Transverse colon (tissue), 4 donors: ENCODE measurements around the gene GMDS. TPM values are rescaled to one million over a fixed set of nuclear protein-coding genes. Genes with fewer than 3 reads are reported as not detected.

Source experiments
- DNase-seq: peaks from one replicate; pipeline ENCODE4 v3.0.0-alpha.2; 2019
- H3K27ac ChIP-seq, 4 donors: fragments of 200-600 bp; sonication (generic); 2 replicates each; pipeline ENCODE4 v1.5.1; 2016 to 2018; ENCODE audit warnings: inconsistent platforms in 4 of 4
- H3K27me3 ChIP-seq: fragments of 200-600 bp; sonication (generic); 2 replicates; pipeline ENCODE4 v1.5.1; 2017; ENCODE audit warnings: inconsistent platforms
- H3K36me3 ChIP-seq, 4 donors: fragments of 200-600 bp; sonication (generic); 2 replicates each; pipeline ENCODE4 v1.5.1; 2017 to 2019; ENCODE audit warnings: inconsistent platforms in 4 of 4
- H3K4me1 ChIP-seq, 4 donors: fragments of 200-600 bp; sonication (generic); 2 replicates each; pipeline ENCODE4 v1.5.1; 2017 to 2020; ENCODE audit warnings: inconsistent platforms in 4 of 4
- H3K4me3 ChIP-seq, 4 donors: fragments of 200-600 bp; sonication (generic); 1 replicate in 1 of 4; 2 replicates in 3 of 4; pipeline versions ENCODE4 v1.5.1 to v1.6.1; 2017 to 2019; ENCODE audit warnings: inconsistent platforms in 4 of 4
- H3K9me3 ChIP-seq, 2 donors: fragments of 200-600 bp; sonication (generic); 2 replicates each; pipeline ENCODE4 v1.5.1; 2017 to 2019; ENCODE audit warnings: inconsistent platforms in 2 of 2
- EP300 ChIP-seq: sonication (generic); formaldehyde crosslinking; IDR thresholded peaks from one replicate; pipeline ENCODE4 v1.6.1; 2017; ENCODE audit warnings: antibody characterized with exemption, low read depth
- POLR2A ChIP-seq: fragments of 450-650 bp; IDR thresholded peaks from one replicate; pipeline ENCODE4 v1.6.1; 2016; ENCODE audit warnings: antibody characterized with exemption, mild to moderate bottlenecking, moderate library complexity
- POLR2AphosphoS5 ChIP-seq, 3 donors: sonication (generic); formaldehyde crosslinking; IDR thresholded peaks; one replicate each; pipeline ENCODE4 v1.6.1; 2016; ENCODE audit warnings: antibody characterized with exemption in 3 of 3
- WGBS, 2 donors: methylation state at CpG; one replicate each; pipeline ENCODE4 v1.1.5; 2018; ENCODE audit warnings: low coverage in 1 of 2; 5-methylcytosine and 5-hydroxymethylcytosine counted together
- in situ Hi-C, 4 donors: fragments of 200-750 bp; cut with MboI; loops; one replicate each; pipeline versions ENCODE4 v1.15.0 to v1.15.1; 2017; ENCODE audit warnings: low sequenced_read_pairs in 3 of 4, low pct_ligation_motif_present in 1 of 4, low pct_unique_long_range_greater_than_20kb in 1 of 4
- intact Hi-C: fragments of 100-400 bp; cut with DNase I; formaldehyde crosslinking; loops from one replicate; pipeline ENCODE4 v1.15.1; 2023; ENCODE audit warnings: low total_unique reads
- total RNA-seq, 4 donors: library from RNA; depleted of rRNA; stranded (reverse); fragments of >200 nt; gene quantifications; one replicate each; pipeline ENCODE4 v1.1.0, GENCODE V29; 2016
- TF ChIP-seq, protein P1 (sequence below), 5 experiments: fragments of 200-600 bp in 3 of 5; fragments of 450-650 bp in 2 of 5; sonication (generic) in 3 of 5; IDR thresholded peaks; 1 replicate in 2 of 5; 2 replicates in 3 of 5; pipeline ENCODE4 v1.5.1; 2016 to 2017; ENCODE audit warnings: antibody characterized with exemption in 5 of 5, inconsistent platforms in 3 of 5, mild to moderate bottlenecking in 2 of 5, moderate library complexity in 1 of 5

GMDS gene
- total RNA-seq, 4 donors from 2014 or later, result 66.2 to 546 (median 102) TPM

DNA sequence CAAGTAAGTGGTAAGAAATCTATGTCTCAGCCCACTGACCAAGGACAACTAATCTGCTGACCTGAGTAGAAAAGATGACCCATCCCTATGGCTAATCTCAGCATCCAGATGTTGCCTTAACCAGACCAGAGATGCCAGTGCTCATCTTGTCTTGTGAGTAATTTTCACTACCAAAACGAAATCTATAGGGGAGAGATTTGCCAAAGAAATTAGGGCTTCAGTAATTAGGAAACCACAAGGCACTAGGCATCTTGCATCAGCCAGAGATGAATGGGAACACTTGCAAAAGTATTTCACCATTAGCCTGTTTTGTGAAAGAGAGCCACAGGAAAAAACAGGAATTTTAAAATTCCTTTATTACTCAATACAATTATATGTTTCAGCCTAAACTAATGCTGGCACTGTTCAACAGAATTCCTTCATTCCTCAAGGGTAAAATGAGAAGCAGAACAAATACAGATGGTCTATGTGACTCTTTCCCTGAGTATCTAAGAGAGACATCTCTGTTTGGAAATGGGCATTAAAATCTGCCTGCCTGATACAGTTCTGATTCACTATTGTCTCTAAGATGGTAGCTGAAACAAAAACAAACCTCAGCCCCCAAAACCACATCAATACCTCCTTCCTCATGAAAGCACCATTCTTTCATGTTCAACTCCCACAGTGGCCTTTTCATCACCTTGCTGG lies 87.8 kb downstream of the GMDS start:
- no peak for TF ChIP-seq EP300
- TF ChIP-seq, protein P1, sequence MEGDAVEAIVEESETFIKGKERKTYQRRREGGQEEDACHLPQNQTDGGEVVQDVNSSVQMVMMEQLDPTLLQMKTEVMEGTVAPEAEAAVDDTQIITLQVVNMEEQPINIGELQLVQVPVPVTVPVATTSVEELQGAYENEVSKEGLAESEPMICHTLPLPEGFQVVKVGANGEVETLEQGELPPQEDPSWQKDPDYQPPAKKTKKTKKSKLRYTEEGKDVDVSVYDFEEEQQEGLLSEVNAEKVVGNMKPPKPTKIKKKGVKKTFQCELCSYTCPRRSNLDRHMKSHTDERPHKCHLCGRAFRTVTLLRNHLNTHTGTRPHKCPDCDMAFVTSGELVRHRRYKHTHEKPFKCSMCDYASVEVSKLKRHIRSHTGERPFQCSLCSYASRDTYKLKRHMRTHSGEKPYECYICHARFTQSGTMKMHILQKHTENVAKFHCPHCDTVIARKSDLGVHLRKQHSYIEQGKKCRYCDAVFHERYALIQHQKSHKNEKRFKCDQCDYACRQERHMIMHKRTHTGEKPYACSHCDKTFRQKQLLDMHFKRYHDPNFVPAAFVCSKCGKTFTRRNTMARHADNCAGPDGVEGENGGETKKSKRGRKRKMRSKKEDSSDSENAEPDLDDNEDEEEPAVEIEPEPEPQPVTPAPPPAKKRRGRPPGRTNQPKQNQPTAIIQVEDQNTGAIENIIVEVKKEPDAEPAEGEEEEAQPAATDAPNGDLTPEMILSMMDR (IDR thresholded peaks at IDR 0.05), result no peak
- no peak for TF ChIP-seq POLR2A
- no peak for TF ChIP-seq POLR2AphosphoS5 (IDR thresholded peaks at IDR 0.05)
- no peak for DNase-seq
- no peaks in the 10 kb centered on the region for H3K36me3 ChIP-seq
- no peak overlapping the region for H3K4me3 ChIP-seq
- 53 to 57% methylated on average over 1 of the region's 1 CpG for WGBS, 2 donors
- in situ Hi-C loops, result no loop called here
- H3K4me1 ChIP-seq, result peaks cover 0 to 15% (median 0%) of the 10 kb centered on the region in 4 donors
- no peaks in the 10 kb centered on the region for H3K27me3 ChIP-seq
- intact Hi-C loops, result no loop called here
- H3K9me3 ChIP-seq, result no peaks in the 10 kb centered on the region
- H3K27ac ChIP-seq, result no peak overlapping the region

DNA sequence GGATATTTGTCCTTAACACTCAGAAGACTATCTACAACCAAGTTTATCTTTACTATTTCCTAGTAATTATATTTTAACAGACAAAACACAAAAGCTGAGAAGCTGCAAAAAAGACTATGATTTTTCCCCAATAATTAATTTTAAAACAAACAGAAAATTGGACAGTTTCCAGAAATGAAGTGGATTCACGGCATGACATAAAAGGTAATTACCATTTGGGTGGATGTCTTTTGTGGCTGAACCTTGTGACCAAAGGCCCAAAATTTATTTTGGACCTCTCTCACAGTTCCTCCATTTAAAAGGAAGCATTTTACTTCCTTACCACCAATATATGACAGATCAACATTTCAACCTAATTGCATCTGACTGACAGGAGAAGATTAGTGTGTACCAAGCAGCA lies 90.2 kb downstream of the GMDS start:
- TF ChIP-seq, protein P1 (IDR thresholded peaks at IDR 0.05), result no peak
- TF ChIP-seq POLR2AphosphoS5 (IDR thresholded peaks at IDR 0.05) (no peak), EP300 (no peak), POLR2A (no peak)
- Histone ChIP-seq H3K36me3 (no peaks in the 10 kb centered on the region), H3K27ac (no peak overlapping the region), H3K4me1 (peaks cover 0 to 9% (median 0%) of the 10 kb centered on the region in 4 donors), H3K4me3 (no peak overlapping the region), H3K27me3 (no peaks in the 10 kb centered on the region), H3K9me3 (no peaks in the 10 kb centered on the region)
- WGBS, 2 donors, result 27 to 37% methylated on average over 1 of the region's 1 CpG
- no peak for DNase-seq
- intact Hi-C loops (no loop called here), in situ Hi-C loops (no loop called here)

DNA sequence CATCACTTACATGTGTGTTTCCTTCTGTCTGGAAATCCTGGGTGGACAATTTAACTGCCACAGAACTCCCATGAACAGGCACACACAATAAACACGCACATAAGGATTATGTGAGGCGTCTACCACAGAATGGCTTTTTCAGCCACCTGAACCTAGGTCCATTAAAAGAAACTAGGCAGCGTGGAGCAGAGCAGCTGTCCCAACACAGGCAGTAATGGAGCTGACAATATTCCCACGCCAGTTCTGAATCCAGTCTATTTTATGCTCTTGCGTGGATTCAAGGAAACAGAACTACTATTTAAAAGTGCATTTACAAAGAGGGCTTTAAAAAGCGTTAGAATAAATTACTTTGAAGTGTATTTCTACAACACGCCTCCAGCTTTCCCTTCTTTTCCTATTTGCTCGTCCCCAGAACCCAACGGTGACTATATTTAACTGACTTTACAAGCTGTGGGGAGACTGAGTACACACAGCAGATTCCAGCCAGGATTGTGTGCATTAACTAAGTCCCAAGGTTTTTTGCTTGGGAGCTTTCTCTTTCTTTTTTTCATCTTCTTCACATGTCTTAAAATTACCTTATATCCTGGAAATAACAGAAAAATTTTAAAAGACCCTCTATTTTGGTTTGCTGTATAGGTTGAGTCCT lies 95.9 kb downstream of the GMDS start:
- Histone ChIP-seq H3K27me3 (no peaks in the 10 kb centered on the region), H3K27ac (no peak overlapping the region), H3K4me1 (peaks cover 0 to 3% (median 2%) of the 10 kb centered on the region in 4 donors), H3K4me3 (no peak overlapping the region), H3K9me3 (no peaks in the 10 kb centered on the region), H3K36me3 (no peaks in the 10 kb centered on the region)
- intact Hi-C loops, result no loop called here
- TF ChIP-seq POLR2A (no peak), POLR2AphosphoS5 (IDR thresholded peaks at IDR 0.05) (no peak), EP300 (no peak)
- TF ChIP-seq, protein P1 (IDR thresholded peaks at IDR 0.05), result no peak
- in situ Hi-C loops, result no loop called here
- WGBS, 2 donors, result 66 to 71% methylated on average over 8 to 9 of the region's 9 CpGs
- DNase-seq, result no peak

DNA sequence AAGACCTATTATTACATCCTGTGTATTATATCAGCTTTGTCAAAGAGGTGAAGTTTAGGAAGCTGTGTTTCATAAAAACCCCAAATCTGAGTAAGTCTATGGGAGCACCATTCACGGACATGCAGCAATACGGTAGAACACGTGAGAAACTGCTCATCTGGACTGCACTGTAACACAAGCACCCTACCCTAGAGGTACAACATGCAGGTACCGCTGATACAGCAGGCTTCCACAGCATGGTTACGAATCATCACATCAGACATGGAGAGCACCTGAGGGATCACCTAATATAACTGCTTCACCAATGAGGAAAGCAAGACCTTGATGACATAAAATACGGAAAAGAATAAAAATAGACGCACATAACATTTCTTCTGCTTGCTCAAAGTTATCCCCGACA lies 96.7 kb downstream of the GMDS start:
- in situ Hi-C loops, result no loop called here
- peaks cover 0 to 7% (median 3%) of the 10 kb centered on the region in 4 donors for H3K4me1 ChIP-seq
- no peak overlapping the region for H3K27ac ChIP-seq
- no peaks in the 10 kb centered on the region for H3K9me3 ChIP-seq
- H3K4me3 ChIP-seq, result no peak overlapping the region
- no peaks in the 10 kb centered on the region for H3K27me3 ChIP-seq
- no peaks in the 10 kb centered on the region for H3K36me3 ChIP-seq
- WGBS, 2 donors, result 96 to 98% methylated on average over 8 of the region's 8 CpGs
- no peak for DNase-seq
- intact Hi-C loops, result no loop called here
- TF ChIP-seq EP300 (no peak), POLR2A (no peak), POLR2AphosphoS5 (IDR thresholded peaks at IDR 0.05) (no peak)
- TF ChIP-seq, protein P1 (IDR thresholded peaks at IDR 0.05), result no peak
